Measurements from ENCODE around the gene MBNL2.

MBNL2 gene

DNA sequence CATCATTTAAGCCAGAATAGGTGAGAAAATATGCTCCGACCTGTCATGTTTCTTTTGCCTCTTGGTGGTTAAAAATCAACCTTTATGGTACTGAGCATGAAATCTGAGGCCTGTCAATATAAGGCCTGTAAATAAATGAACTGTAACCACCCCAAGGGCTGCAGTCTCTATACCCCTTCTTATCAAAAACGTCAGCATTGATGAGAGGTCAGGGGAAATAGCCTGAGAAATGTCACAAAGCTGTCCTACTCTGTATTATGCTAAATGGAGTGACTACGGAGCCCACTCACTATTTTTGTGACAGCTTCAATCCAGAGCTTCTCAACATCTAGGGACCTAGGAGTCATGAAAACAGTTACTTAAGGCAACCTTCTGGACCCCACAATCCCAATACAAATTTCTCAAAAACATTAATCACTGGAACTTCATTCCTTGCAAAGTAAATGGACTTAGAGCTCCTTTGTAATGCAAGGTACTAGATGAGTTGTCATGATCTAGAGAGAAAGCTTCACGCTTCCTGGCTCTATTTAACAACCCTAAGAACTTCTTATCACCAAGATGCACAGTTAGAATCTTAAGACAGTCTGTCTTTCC lies 209.1 kb downstream of the MBNL2 start:
- Histone ChIP-seq H3K4me2 (ENCODE audit: low read length) (peak overlapping the region; percentile 94; the same call in 1 of the 2 replicates), H3K79me2 (ENCODE audit: low read length) (peaks cover 18% of the 10 kb centered on the region), H3K27ac (ENCODE audit: low read length) (no peak overlapping the region), H2AFZ (ENCODE audit: low read depth, low read length) (no peak overlapping the region), H3K4me1 (ENCODE audit: low read length) (peaks cover 15% of the 10 kb centered on the region), H3K9ac (ENCODE audit: low read length) (no peak overlapping the region), H3K36me3 (replicated peaks; ENCODE audit: low read depth, low read length) (peaks cover under 1% of the 10 kb centered on the region), H4K20me1 (ENCODE audit: insufficient read depth, low read length) (peaks cover 4% of the 10 kb centered on the region), H3K4me3 (ENCODE audit: low read length) (peak overlapping the region; percentile 96; the same call in 1 of the 2 replicates), H3K27me3 (ENCODE audit: low read depth, low read length) (no peaks in the 10 kb centered on the region), H3K9me3 (ENCODE audit: insufficient read depth, low read length) (no peaks in the 10 kb centered on the region)
- TF ChIP-seq, protein P1, sequence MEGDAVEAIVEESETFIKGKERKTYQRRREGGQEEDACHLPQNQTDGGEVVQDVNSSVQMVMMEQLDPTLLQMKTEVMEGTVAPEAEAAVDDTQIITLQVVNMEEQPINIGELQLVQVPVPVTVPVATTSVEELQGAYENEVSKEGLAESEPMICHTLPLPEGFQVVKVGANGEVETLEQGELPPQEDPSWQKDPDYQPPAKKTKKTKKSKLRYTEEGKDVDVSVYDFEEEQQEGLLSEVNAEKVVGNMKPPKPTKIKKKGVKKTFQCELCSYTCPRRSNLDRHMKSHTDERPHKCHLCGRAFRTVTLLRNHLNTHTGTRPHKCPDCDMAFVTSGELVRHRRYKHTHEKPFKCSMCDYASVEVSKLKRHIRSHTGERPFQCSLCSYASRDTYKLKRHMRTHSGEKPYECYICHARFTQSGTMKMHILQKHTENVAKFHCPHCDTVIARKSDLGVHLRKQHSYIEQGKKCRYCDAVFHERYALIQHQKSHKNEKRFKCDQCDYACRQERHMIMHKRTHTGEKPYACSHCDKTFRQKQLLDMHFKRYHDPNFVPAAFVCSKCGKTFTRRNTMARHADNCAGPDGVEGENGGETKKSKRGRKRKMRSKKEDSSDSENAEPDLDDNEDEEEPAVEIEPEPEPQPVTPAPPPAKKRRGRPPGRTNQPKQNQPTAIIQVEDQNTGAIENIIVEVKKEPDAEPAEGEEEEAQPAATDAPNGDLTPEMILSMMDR (IDR thresholded peaks at IDR 0.05; ENCODE audit: low read depth, low read length): no peak
- no peak for TF ChIP-seq EZH2phosphoT487 (IDR thresholded peaks at IDR 0.05; ENCODE audit: low read depth)

- Histone ChIP-seq H3K79me2 (ENCODE audit: low read length) (peaks cover 24% of the 10 kb centered on the region), H3K9me3 (ENCODE audit: insufficient read depth, low read length) (no peaks in the 10 kb centered on the region), H2AFZ (ENCODE audit: low read depth, low read length) (peak overlapping the region; percentile 96), H3K9ac (ENCODE audit: low read length) (peak overlapping the region; percentile 82), H3K27ac (ENCODE audit: low read length) (peak overlapping the region; percentile 36; the same call in 1 of the 2 replicates), H3K4me1 (ENCODE audit: low read length) (peaks cover 20% of the 10 kb centered on the region), H4K20me1 (ENCODE audit: insufficient read depth, low read length) (peaks cover 10% of the 10 kb centered on the region), H3K27me3 (ENCODE audit: low read depth, low read length) (no peaks in the 10 kb centered on the region), H3K36me3 (replicated peaks; ENCODE audit: low read depth, low read length) (peaks cover 7% of the 10 kb centered on the region), H3K4me3 (ENCODE audit: low read length) (peak overlapping the region; percentile 96), H3K4me2 (ENCODE audit: low read length) (peak overlapping the region; percentile 94)
- TF ChIP-seq, protein P1 (IDR thresholded peaks at IDR 0.05; ENCODE audit: low read depth, low read length): no peak
- TF ChIP-seq EZH2phosphoT487 (IDR thresholded peaks at IDR 0.05; ENCODE audit: low read depth): no peak
Observed at GRCh38 chr13:97432232-97432916, 210.2 kb downstream of the MBNL2 start.

GRCh38 chr13:97432917-97433726 lies 211.0 kb downstream of the MBNL2 start:
- Histone ChIP-seq H3K9ac (ENCODE audit: low read length) (peak overlapping the region; percentile 99), H3K4me3 (ENCODE audit: low read length) (peak overlapping the region; percentile 96), H3K27me3 (ENCODE audit: low read depth, low read length) (no peaks in the 10 kb centered on the region), H3K36me3 (replicated peaks; ENCODE audit: low read depth, low read length) (peaks cover 11% of the 10 kb centered on the region), H3K4me1 (ENCODE audit: low read length) (peaks cover 20% of the 10 kb centered on the region), H4K20me1 (ENCODE audit: insufficient read depth, low read length) (peaks cover 17% of the 10 kb centered on the region), H2AFZ (ENCODE audit: low read depth, low read length) (peak overlapping the region; percentile 96), H3K4me2 (ENCODE audit: low read length) (peak overlapping the region; percentile 94), H3K79me2 (ENCODE audit: low read length) (peaks cover 31% of the 10 kb centered on the region), H3K9me3 (ENCODE audit: insufficient read depth, low read length) (no peaks in the 10 kb centered on the region), H3K27ac (ENCODE audit: low read length) (peak overlapping the region; percentile 90)
- no peak for TF ChIP-seq EZH2phosphoT487 (IDR thresholded peaks at IDR 0.05; ENCODE audit: low read depth)
- TF ChIP-seq, protein P1 (IDR thresholded peaks at IDR 0.05; ENCODE audit: low read depth, low read length): no peak
